Testis (tissue), 2 donors: ENCODE measurements around the gene DDX18.
"Not testable (repeated sequence)": the region's sequence is repeated elsewhere in the genome, so short reads cannot be mapped to it uniquely, and the experiment has no call there.

Experiments
- POLR2A ChIP-seq: fragments of 450-650 bp; IDR thresholded peaks from one replicate; pipeline ENCODE4 v1.6.1; 2017; ENCODE audit warnings: antibody characterized with exemption, mild to moderate bottlenecking, moderate library complexity
- TF ChIP-seq, protein P1 (sequence below), 3 experiments: fragments of 450-650 bp in 2 of 3; fragments of 200-600 bp in 1 of 3; sonication (generic) in 1 of 3; IDR thresholded peaks; one replicate each; pipeline ENCODE4 v1.5.1; 2016 to 2019; ENCODE audit warnings: antibody characterized with exemption in 3 of 3, mild to moderate bottlenecking in 2 of 3, moderate library complexity in 1 of 3

DNA sequence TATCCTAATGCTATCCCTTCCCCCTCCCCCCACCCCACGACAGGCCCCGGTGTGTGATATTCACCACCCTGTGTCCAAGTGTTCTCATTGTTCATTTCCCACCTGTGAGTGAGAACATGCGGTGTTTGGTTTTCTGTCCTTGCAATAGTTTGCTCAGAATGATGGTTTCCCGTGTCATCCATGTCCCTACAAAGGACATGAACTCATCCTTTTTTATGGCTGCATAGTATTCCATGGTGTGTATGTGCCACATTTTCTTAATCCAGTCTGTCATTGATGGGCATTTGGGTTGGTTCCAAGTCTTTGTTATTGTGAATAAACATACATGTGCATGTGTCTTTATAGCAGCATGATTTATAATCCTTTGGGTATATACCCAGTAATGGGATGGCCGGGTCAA is 13.0 kb downstream of the DDX18 start:
- TF ChIP-seq, protein P1, sequence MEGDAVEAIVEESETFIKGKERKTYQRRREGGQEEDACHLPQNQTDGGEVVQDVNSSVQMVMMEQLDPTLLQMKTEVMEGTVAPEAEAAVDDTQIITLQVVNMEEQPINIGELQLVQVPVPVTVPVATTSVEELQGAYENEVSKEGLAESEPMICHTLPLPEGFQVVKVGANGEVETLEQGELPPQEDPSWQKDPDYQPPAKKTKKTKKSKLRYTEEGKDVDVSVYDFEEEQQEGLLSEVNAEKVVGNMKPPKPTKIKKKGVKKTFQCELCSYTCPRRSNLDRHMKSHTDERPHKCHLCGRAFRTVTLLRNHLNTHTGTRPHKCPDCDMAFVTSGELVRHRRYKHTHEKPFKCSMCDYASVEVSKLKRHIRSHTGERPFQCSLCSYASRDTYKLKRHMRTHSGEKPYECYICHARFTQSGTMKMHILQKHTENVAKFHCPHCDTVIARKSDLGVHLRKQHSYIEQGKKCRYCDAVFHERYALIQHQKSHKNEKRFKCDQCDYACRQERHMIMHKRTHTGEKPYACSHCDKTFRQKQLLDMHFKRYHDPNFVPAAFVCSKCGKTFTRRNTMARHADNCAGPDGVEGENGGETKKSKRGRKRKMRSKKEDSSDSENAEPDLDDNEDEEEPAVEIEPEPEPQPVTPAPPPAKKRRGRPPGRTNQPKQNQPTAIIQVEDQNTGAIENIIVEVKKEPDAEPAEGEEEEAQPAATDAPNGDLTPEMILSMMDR (IDR thresholded peaks at IDR 0.05) = not testable (repeated sequence)
- TF ChIP-seq POLR2A = not testable (repeated sequence)
